Left ventricle myocardium inferior (tissue), 1 donor: ENCODE measurements around the gene CTSV. TPM values are rescaled to one million over a fixed set of nuclear protein-coding genes. Genes with fewer than 3 reads are reported as not detected.
A peak's percentile ranks its signal among the peaks of the same experiment; 100 is the strongest.
"Not testable (repeated sequence)": the region's sequence is repeated elsewhere in the genome, so short reads cannot be mapped to it uniquely, and the experiment has no call there.

Source experiments
- DNase-seq: peaks from one replicate; pipeline ENCODE4 v3.0.0-alpha.2; 2020
- H3K27ac ChIP-seq: fragments of 200-600 bp; replicated peaks from 2 replicates; pipeline ENCODE4 v1.8.0; 2021
- H3K27me3 ChIP-seq: fragments of 200-600 bp; 2 replicates; pipeline ENCODE4 v1.8.0; 2021; ENCODE audit warnings: low read depth
- H3K36me3 ChIP-seq: fragments of 200-600 bp; 2 replicates; pipeline ENCODE4 v1.8.0; 2021
- H3K4me1 ChIP-seq: fragments of 200-600 bp; 2 replicates; pipeline ENCODE4 v1.8.0; 2021
- H3K4me3 ChIP-seq: fragments of 200-600 bp; 2 replicates; pipeline ENCODE4 v1.8.0; 2021; ENCODE audit warnings: mild to moderate bottlenecking, moderate library complexity
- H3K9me3 ChIP-seq: fragments of 200-600 bp; replicated peaks from 2 replicates; pipeline ENCODE4 v1.8.0; 2021
- CTCF ChIP-seq: fragments of 200-600 bp; IDR thresholded peaks from 2 replicates; pipeline ENCODE4 v1.8.0; 2021; ENCODE audit warnings: antibody characterized with exemption, mild to moderate bottlenecking, borderline replicate concordance
- intact Hi-C: fragments of 100-400 bp; cut with micrococcal nuclease; formaldehyde crosslinking; loops from one replicate; pipeline ENCODE4 v1.11.0; 2022
- long read RNA-seq: library from polyadenylated mRNA; unstranded; transcript quantifications from one replicate; pipeline ENCODE4 v2.0.0, GENCODE V29; 2021
- total RNA-seq: library from RNA; stranded (reverse); fragmentation: NEBNext Ultra II Directional; extraction: Animal tissue kit (Norgen Biotek cat#: 25700); gene quantifications from one replicate; pipeline ENCODE4 v1.2.1, GENCODE V29; 2021
- donor health status: DM: no; HTN: yes; CAD: no; lungs with severe emphysema.

Gene CTSV
- total RNA-seq: 0.14 TPM
- long read RNA-seq: 0 reads

GRCh38 chr9:97038611-97039513, at the start of gene CTSV:
Gene CTSV, minus strand, starts transcription at chr9:97039142. Its CDS starts 1,099 bp downstream, at chr9:97038043.
- Histone ChIP-seq H3K36me3 (no peaks in the 10 kb centered on the region), H3K4me1 (peaks cover 14% of the 10 kb centered on the region), H3K27ac (no peak within 1 kb of the TSS), H3K4me3 (peak within 1 kb of the TSS; percentile 76), H3K9me3 (peaks cover 3% of the 10 kb centered on the region), H3K27me3 (peaks cover 64% of the 10 kb centered on the region)
- TF ChIP-seq CTCF: no peak
- DNase-seq: peak; percentile 85
- intact Hi-C loops: no loop called here

DNA sequence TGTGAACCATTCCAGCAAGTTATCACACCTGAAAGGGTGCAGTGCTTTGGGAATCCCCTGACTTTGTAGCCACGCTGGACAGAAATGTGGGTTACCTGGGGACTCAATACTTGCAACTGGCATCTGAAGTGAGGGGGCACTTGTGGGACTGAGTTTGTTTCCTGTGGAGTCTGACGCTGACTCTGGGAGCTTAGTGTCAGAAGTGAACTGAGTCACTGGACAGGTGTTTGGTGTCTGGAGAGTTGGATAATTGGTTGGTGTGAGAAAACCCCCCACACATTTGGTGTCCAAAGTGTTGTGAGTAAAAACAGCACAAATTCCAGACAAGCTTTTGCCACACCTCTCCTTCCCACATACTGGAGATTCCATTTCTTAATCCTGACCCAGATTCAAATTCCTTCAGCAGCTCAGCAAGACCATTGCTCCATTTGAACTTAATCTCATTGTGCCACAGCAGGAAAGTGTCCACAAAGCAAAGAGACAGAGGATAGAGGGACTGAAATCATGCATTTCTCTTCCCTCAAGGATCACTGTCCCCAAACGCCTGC, 48.8 kb upstream of the CTSV start:
- DNase-seq, H3K36me3 ChIP-seq: not testable (repeated sequence)

DNA sequence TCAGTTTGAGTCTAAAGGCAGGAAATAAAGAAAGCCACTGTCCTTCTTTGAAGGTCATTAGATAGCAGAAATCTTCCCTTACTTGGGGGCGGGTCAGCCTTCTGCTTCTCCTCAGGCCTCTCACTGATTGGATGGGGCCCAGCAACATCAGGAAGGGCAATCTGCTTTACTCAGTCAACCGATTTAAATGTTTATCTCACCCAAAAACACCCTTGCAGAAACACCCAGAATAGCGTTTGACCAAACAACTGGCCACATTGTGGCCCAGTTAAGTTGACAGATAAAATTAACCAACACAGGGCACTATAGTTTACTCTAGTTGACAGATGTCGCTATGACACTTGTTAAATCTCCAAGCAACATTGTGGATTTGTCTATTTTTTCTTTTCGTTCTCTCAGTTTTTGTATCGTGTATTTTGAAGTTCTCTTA, 45.6 kb upstream of the CTSV start:
- intact Hi-C loops, H3K9me3 ChIP-seq, H3K36me3 ChIP-seq, H3K4me3 ChIP-seq, H3K4me1 ChIP-seq, H3K27ac ChIP-seq, DNase-seq: not testable (repeated sequence)
- H3K27me3 ChIP-seq: peaks cover 25% of the 10 kb centered on the region

More for the DNA sequence above, 48.8 kb upstream of the CTSV start:
- intact Hi-C loops, H3K27ac ChIP-seq, H3K4me3 ChIP-seq, H3K9me3 ChIP-seq, H3K4me1 ChIP-seq: not testable (repeated sequence)
- H3K27me3 ChIP-seq: peaks cover 39% of the 10 kb centered on the region

DNA sequence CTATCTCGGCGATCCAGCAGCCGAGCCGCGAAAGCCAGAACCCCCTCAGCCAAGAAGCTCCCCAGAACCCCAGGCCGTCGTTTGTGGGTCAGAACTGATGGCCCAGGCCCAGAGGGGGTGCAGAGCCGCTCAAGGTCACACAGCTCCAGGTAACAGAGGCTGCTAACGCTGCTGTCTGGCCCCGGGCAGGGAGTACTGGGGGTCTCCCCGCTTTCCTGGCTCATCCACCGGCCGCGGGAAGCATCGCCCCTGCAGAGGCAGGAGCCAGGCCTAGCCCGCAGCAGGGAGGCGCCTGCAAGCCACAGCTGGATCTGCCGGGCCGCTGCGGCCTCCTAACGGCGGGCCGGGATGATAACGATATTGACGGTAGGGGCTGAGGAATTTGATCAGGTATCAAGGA, 39.4 kb upstream of the CTSV start:
- peaks cover 50% of the 10 kb centered on the region for H3K27me3 ChIP-seq
- no peak for TF ChIP-seq CTCF
- no peak overlapping the region for H3K4me3 ChIP-seq

DNA sequence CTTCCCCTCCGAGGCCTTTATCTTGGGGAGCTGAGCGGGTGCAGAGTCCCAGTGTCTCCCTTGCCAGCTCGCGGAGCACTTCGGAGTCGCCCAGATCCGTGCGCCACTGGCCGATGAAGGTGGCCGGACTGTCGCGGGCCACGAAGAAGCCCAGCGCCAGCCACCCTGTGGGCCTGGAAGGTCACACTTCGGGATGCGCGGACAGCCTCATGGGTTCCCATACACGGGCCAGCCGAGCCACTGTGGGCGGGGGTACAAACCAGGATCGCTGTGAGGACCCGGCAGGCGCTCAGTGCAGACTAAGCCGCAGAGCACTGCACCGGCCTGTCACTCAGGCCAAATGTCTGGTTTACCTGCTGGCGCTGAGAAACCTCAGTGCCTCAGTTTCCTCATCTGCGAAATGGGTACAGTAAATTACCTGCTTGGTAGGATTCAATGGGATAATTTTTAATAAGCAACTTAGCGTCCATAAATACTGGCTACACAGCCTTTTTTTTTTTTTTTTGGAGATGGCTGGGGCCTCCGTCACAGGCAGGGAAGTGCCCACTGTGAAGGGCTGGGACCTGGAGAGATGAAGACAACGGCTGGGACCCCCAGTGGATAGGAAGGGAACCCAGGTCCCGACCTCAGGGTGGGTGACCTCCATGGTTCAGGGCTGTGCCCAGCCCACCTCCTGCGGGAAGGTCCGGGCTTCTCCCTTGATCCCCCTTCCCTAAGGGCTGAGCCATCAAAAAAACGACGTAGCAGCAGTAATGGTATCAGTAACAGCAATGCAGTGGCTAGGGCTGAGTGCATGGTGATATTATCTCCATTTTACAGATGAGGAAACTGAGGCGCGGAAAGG, 38.7 kb upstream of the CTSV start:
- Histone ChIP-seq H3K27ac (no peak overlapping the region), H3K4me1 (no peaks in the 10 kb centered on the region), H3K9me3 (peaks cover 2% of the 10 kb centered on the region), H3K4me3 (no peak overlapping the region), H3K27me3 (peaks cover 57% of the 10 kb centered on the region), H3K36me3 (no peaks in the 10 kb centered on the region)
- intact Hi-C loops: no loop called here
- no peak for DNase-seq
- TF ChIP-seq CTCF: no peak

More for the DNA sequence above, 39.4 kb upstream of the CTSV start:
- Histone ChIP-seq H3K27ac (no peak overlapping the region), H3K9me3 (peaks cover 8% of the 10 kb centered on the region), H3K4me1 (no peaks in the 10 kb centered on the region), H3K36me3 (no peaks in the 10 kb centered on the region)
- DNase-seq: no peak
- intact Hi-C loops: no loop called here

DNA sequence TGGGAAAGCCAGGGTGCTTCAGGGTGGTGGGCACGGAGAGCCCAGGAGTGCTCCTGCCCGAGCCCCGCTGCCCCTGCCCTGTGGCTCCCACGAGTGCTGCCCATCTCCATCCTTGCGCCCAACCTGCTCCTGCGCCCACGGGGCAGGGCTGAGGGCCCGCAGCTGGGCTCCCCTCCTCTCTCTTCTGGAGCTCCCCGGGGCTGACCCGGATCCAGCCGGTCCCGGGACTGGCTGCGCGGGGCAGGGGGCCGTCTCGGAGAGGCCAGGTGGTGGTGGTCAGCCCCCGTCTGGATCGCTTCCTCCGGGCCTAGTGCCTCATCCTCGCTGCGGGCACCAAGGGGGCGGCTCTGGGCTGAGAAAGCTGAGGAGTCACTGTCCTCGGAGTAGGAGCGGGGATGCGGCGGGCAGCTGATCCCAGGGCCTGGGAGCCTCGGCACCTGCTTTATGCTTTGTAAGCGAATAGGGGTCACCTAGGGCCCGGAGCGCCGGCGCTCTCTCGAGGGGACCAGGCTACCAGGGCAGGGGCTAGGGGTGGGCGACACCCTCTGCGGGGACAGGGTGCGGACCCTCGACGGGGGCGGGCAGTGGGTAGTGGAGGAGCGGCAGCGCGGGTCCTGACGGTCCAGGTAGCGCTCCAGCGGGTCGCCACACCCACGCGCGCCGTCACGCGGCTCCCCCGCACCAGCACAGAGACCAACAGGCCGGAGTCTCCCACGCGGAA, 37.9 kb upstream of the CTSV start:
- H3K4me3 ChIP-seq, H3K4me1 ChIP-seq, H3K27ac ChIP-seq, intact Hi-C loops, H3K36me3 ChIP-seq, H3K9me3 ChIP-seq, DNase-seq: not testable (repeated sequence)
- peaks cover 64% of the 10 kb centered on the region for H3K27me3 ChIP-seq
